GM12891 (cell line): ENCODE data around the gene FIBP. TPM values are rescaled to one million over a fixed set of nuclear protein-coding genes. Genes with fewer than 3 reads are reported as not detected.

ENCODE experiments used
- DNase-seq: peaks from one replicate; pipeline ENCODE4 v3.0.0; 2011; ENCODE audit warnings: low spot score; ENCODE audit not compliant: insufficient read length
- FAIRE-seq: peaks from 2 replicates; lab custom pipeline; 2011; peaks lifted over from hg19 to GRCh38; lab: Jason Lieb, UNC
- PAX5 ChIP-seq: IDR thresholded peaks from 2 replicates; pipeline ENCODE4 v1.6.1; 2011; ENCODE audit warnings: low read length, moderate library complexity, mild to moderate bottlenecking; ENCODE audit not compliant: insufficient read depth, severe bottlenecking
- POLR2A ChIP-seq: IDR thresholded peaks from 2 replicates; pipeline ENCODE4 v1.6.1; 2011; ENCODE audit warnings: low read depth, low read length, control low read depth
- POLR2AphosphoS5 ChIP-seq: IDR thresholded peaks from 2 replicates; pipeline ENCODE4 v1.6.1; 2011; ENCODE audit warnings: low read depth, low read length, control low read depth
- POU2F2 ChIP-seq: IDR thresholded peaks from 2 replicates; pipeline ENCODE4 v1.6.1; 2011; ENCODE audit warnings: low read depth, mild to moderate bottlenecking, control low read depth, low read length, moderate library complexity
- SPI1 ChIP-seq: IDR thresholded peaks from 2 replicates; pipeline ENCODE4 v1.6.1; 2011; ENCODE audit warnings: low read depth, low read length, control low read depth
- TAF1 ChIP-seq: IDR thresholded peaks from 2 replicates; pipeline ENCODE4 v1.6.1; 2011; ENCODE audit warnings: low read depth, low read length, control low read depth
- polyA plus RNA-seq: library from polyadenylated mRNA; unstranded; fragments of >200 nt; gene quantifications from one replicate; pipeline ENCODE4 v1.2.1, GENCODE V29; 2012; ENCODE audit warnings: low read depth, missing spikeins, inconsistent platforms; ENCODE audit not compliant: missing spikeins

Gene FIBP
- 90.9 TPM for polyA plus RNA-seq

GRCh38 chr11:65888163-65888814 lies at the start of gene FIBP:
FIBP (minus strand) TSS chr11:65888471; CDS start chr11:65888418, 53 bp downstream.
- peak; percentile 92 for FAIRE-seq
- TF ChIP-seq TAF1 (no peak; the same call in 1 of the 2 replicates), PAX5 (no peak), POLR2AphosphoS5 (peak; percentile 83), POLR2A (peak; percentile 83), SPI1 (peak; percentile 58; the same call in 1 of the 2 replicates), POU2F2 (peak; percentile 51; the same call in 1 of the 2 replicates)
- DNase-seq: peak; percentile 97

- TF ChIP-seq POLR2A: no peak
- no peak for TF ChIP-seq PAX5
- no peak for TF ChIP-seq TAF1
- TF ChIP-seq SPI1: no peak
- TF ChIP-seq POU2F2: no peak
- TF ChIP-seq POLR2AphosphoS5: no peak
- FAIRE-seq (no peak), DNase-seq (no peak)
Observed at GRCh38 chr11:65937766-65938165, 49.5 kb upstream of the FIBP start.

DNA sequence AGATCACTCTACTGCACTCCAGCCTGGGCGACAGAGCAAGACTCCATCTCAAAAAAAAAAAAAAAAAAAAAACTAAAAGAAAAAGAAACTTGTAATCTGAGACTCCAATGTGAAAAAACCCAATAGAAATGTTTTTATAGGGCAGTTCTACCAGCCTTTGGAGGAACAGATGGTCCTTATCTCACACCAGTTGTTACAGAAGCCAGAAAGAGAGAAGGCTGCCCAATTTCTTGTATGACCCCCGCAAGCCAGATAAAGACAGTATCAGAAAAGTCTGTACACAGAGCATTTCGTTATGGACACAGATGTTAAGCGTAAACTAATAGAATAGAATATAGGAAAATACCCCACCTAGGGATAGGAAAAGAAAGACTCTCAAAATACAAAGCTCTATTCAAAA lies 45.7 kb upstream of the FIBP start:
- no peak for FAIRE-seq
- no peak for TF ChIP-seq POLR2A
- TF ChIP-seq SPI1: no peak
- no peak for TF ChIP-seq TAF1
- TF ChIP-seq POU2F2: no peak
- no peak for TF ChIP-seq PAX5
- TF ChIP-seq POLR2AphosphoS5: no peak
- no peak for DNase-seq

- no peak for DNase-seq
- no peak for FAIRE-seq
Observed at GRCh38 chr11:65932558-65932919, 44.3 kb upstream of the FIBP start.

GRCh38 chr11:65931773-65932557 lies 43.7 kb upstream of the FIBP start:
- no peak for FAIRE-seq
- no peak for DNase-seq
- no peak for TF ChIP-seq POLR2A
- TF ChIP-seq POLR2AphosphoS5: no peak
- TF ChIP-seq PAX5: no peak
- no peak for TF ChIP-seq POU2F2
- no peak for TF ChIP-seq SPI1
- TF ChIP-seq TAF1: no peak

More at GRCh38 chr11:65932558-65932919, 44.3 kb upstream of the FIBP start:
- no peak for TF ChIP-seq PAX5
- TF ChIP-seq POLR2A: no peak
- TF ChIP-seq POU2F2: no peak
- no peak for TF ChIP-seq POLR2AphosphoS5
- TF ChIP-seq SPI1: no peak
- no peak for TF ChIP-seq TAF1

DNA sequence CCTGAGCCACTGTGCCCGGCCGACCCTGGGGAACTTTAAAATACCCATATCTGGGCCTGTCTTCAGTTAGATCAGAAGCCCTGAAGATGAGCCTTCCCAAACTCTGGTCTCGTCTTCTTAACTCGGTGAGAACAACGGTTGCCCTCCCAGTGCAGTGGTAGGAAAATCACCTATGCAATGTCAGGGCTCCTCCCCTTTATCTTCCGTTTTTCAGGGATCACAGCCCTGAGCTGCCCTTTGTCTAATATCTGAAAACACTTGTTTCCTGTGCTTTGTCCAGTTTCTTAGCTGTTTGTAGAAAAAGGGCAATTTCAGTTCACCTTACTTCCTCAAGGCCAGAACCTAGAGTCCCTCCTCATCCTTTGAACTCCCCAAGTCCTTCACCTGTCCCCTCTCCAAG lies 40.4 kb upstream of the FIBP start:
- FAIRE-seq: peak; percentile 74
- TF ChIP-seq POU2F2 (no peak), SPI1 (no peak), TAF1 (no peak), PAX5 (no peak), POLR2A (no peak), POLR2AphosphoS5 (no peak)
- DNase-seq: no peak

DNA sequence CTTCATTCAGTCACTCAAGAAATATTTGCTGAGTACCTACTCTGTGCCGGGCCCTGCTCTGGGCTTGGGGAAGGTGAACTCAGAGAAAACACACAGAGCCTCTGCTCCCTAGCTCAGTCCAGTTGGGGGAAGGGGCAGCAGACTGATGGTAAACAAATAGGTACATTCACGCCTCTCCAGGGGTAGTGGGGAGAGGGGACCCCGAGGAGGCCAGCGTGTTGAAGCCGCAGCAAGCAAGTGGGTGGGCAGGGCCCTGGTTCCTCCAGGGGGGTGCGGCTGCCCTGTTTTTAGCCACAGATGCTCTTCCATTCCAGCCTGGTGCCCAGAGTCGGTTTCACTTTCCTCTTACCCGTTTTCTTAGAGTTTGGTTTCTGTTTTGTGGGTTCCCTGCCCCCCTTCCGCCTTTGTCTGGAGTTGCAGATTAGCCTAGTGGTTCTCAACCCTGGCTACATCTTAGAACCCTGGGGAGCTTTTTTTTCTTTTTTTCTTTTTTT lies 39.7 kb upstream of the FIBP start:
- peak; percentile 87 for FAIRE-seq

DNA sequence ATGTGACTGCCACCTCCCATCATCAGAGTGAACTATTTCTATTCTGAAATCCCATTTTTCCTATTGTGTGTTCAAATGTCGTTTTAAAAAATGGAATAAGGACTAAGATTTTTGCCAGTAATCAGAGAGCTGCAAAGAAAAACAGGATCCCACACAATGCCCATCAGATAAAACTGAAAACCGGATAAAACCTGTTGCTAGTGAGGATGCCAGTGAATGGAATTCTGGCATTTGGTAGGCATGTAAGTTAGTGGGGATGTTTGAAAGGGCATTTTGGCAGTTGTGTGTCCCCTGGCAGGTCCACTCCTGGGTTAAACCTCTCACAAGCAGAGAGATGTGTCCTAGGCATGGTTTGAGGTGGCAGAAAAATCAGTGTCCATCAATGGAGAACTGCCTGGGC lies 37.1 kb upstream of the FIBP start:
- DNase-seq (no peak), FAIRE-seq (no peak)
- no peak for TF ChIP-seq TAF1
- no peak for TF ChIP-seq PAX5
- TF ChIP-seq POLR2A: no peak
- no peak for TF ChIP-seq POU2F2
- TF ChIP-seq POLR2AphosphoS5: no peak
- TF ChIP-seq SPI1: no peak

More for the DNA sequence above, 39.7 kb upstream of the FIBP start:
- DNase-seq: peak; percentile 84
- peak; percentile 35; the same call in 1 of the 2 replicates for TF ChIP-seq TAF1
- TF ChIP-seq SPI1: 0 out of 2 replicates have a peak, but pooled peaks have one; percentile 3
- no peak for TF ChIP-seq POU2F2

- DNase-seq (no peak), FAIRE-seq (no peak)
- TF ChIP-seq POLR2A: no peak
- no peak for TF ChIP-seq POU2F2
- no peak for TF ChIP-seq PAX5
Observed at GRCh38 chr11:65922565-65922964, 34.3 kb upstream of the FIBP start.

DNA sequence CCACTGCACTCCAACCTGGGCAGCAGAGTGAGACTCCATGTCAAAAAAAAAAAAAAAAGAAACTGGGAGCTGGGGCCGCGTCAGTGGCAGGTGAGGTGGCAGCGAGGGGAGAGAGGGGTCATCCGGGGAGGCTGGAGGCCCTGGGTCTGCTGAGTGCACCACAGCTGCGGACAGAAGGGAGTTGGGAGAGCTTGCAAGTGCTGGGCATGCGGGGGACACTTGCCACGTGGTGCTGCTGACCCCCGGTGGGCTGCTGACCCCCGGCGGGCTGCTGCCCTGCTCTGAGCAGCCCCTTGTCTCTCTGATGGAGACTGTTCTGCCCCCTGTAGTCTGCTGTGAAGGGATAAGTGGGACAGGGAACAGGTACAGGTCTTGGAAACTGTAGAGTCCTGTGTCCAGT lies 33.6 kb upstream of the FIBP start:
- no peak for FAIRE-seq
- TF ChIP-seq TAF1: no peak
- no peak for TF ChIP-seq SPI1
- TF ChIP-seq PAX5: no peak
- no peak for DNase-seq
